Measurements from ENCODE around the gene SPACDR. TPM values are rescaled to one million over a fixed set of nuclear protein-coding genes. Genes with fewer than 3 reads are reported as not detected.

Gene SPACDR
- polyA plus RNA-seq, 1 donor from 2014 or later = not detected

- no peaks in the 10 kb centered on the region for H4K20me1 ChIP-seq (ENCODE audit: insufficient read depth)
- TF ChIP-seq MXI1 (conservative IDR thresholded peaks at IDR 0.05; ENCODE audit: poor library complexity, severe bottlenecking) (no peak), TAF1 (IDR thresholded peaks at IDR 0.05; ENCODE audit: low read depth) (no peak), EZH2 (IDR thresholded peaks at IDR 0.05; ENCODE audit: borderline replicate concordance, insufficient read depth, low read length, poor library complexity, severe bottlenecking) (no peak), SMC3 (conservative IDR thresholded peaks at IDR 0.05; ENCODE audit: poor library complexity) (no peak), POLR2AphosphoS5 (IDR thresholded peaks at IDR 0.05) (no peak), REST (IDR thresholded peaks at IDR 0.05; ENCODE audit: borderline replicate concordance) (no peak), EP300 (conservative IDR thresholded peaks at IDR 0.05; ENCODE audit: poor library complexity, severe bottlenecking) (no peak), RAD21 (conservative IDR thresholded peaks at IDR 0.05) (no peak)
- TF ChIP-seq, protein P1, sequence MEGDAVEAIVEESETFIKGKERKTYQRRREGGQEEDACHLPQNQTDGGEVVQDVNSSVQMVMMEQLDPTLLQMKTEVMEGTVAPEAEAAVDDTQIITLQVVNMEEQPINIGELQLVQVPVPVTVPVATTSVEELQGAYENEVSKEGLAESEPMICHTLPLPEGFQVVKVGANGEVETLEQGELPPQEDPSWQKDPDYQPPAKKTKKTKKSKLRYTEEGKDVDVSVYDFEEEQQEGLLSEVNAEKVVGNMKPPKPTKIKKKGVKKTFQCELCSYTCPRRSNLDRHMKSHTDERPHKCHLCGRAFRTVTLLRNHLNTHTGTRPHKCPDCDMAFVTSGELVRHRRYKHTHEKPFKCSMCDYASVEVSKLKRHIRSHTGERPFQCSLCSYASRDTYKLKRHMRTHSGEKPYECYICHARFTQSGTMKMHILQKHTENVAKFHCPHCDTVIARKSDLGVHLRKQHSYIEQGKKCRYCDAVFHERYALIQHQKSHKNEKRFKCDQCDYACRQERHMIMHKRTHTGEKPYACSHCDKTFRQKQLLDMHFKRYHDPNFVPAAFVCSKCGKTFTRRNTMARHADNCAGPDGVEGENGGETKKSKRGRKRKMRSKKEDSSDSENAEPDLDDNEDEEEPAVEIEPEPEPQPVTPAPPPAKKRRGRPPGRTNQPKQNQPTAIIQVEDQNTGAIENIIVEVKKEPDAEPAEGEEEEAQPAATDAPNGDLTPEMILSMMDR (IDR thresholded peaks at IDR 0.05; ENCODE audit: poor library complexity, severe bottlenecking) = no peak
- H3K36me3 ChIP-seq (ENCODE audit: insufficient read depth, low read length) = no peaks in the 10 kb centered on the region
- no peak overlapping the region for H3K9ac ChIP-seq (ENCODE audit: low read length)
- peaks cover 25% of the 10 kb centered on the region for H3K79me2 ChIP-seq (replicated peaks; ENCODE audit: insufficient read depth, low read length)
- H3K9me3 ChIP-seq (ENCODE audit: low read length) = no peaks in the 10 kb centered on the region
- H3K4me3 ChIP-seq (ENCODE audit: low read length) = no peak overlapping the region
- H3K4me2 ChIP-seq (ENCODE audit: low read length) = no peak overlapping the region
- H3K27ac ChIP-seq (ENCODE audit: low read length) = no peak overlapping the region
- H3K9me2 ChIP-seq (ENCODE audit: insufficient read depth, low read length) = no peaks in the 10 kb centered on the region
- no peaks in the 10 kb centered on the region for H3F3A ChIP-seq (ENCODE audit: insufficient read depth, low read length, poor library complexity, severe bottlenecking)
- H3K27me3 ChIP-seq (ENCODE audit: insufficient read depth, low read depth, low read length) = no peaks in the 10 kb centered on the region
- H2AFZ ChIP-seq (ENCODE audit: low read depth, low read length) = no peak overlapping the region
These were observed 30.3 kb downstream of the SPACDR start for GRCh38 chr7:100433592-100434296.

GRCh38 chr7:100433276-100433591 lies 30.8 kb downstream of the SPACDR start:
- no peaks in the 10 kb centered on the region for H4K20me1 ChIP-seq (ENCODE audit: insufficient read depth)
- no peaks in the 10 kb centered on the region for H3K9me2 ChIP-seq (ENCODE audit: insufficient read depth, low read length)
- no peak overlapping the region for H3K27ac ChIP-seq (ENCODE audit: low read length)
- H2AFZ ChIP-seq (ENCODE audit: low read depth, low read length) = no peak overlapping the region
- no peak overlapping the region for H3K4me2 ChIP-seq (ENCODE audit: low read length)
- TF ChIP-seq POLR2AphosphoS5 (IDR thresholded peaks at IDR 0.05) (no peak), TAF1 (IDR thresholded peaks at IDR 0.05; ENCODE audit: low read depth) (no peak), EP300 (conservative IDR thresholded peaks at IDR 0.05; ENCODE audit: poor library complexity, severe bottlenecking) (no peak), REST (IDR thresholded peaks at IDR 0.05; ENCODE audit: borderline replicate concordance) (no peak), EZH2 (IDR thresholded peaks at IDR 0.05; ENCODE audit: borderline replicate concordance, insufficient read depth, low read length, poor library complexity, severe bottlenecking) (no peak), RAD21 (conservative IDR thresholded peaks at IDR 0.05) (no peak), SMC3 (conservative IDR thresholded peaks at IDR 0.05; ENCODE audit: poor library complexity) (no peak), MXI1 (conservative IDR thresholded peaks at IDR 0.05; ENCODE audit: poor library complexity, severe bottlenecking) (no peak)
- TF ChIP-seq, protein P1 (IDR thresholded peaks at IDR 0.05; ENCODE audit: poor library complexity, severe bottlenecking) = no peak
- H3F3A ChIP-seq (ENCODE audit: insufficient read depth, low read length, poor library complexity, severe bottlenecking) = no peaks in the 10 kb centered on the region
- H3K36me3 ChIP-seq (ENCODE audit: insufficient read depth, low read length) = no peaks in the 10 kb centered on the region
- no peak overlapping the region for H3K9ac ChIP-seq (ENCODE audit: low read length)
- H3K9me3 ChIP-seq (ENCODE audit: low read length) = no peaks in the 10 kb centered on the region
- H3K4me3 ChIP-seq (ENCODE audit: low read length) = no peak overlapping the region
- H3K27me3 ChIP-seq (ENCODE audit: insufficient read depth, low read depth, low read length) = no peaks in the 10 kb centered on the region
- H3K79me2 ChIP-seq (replicated peaks; ENCODE audit: insufficient read depth, low read length) = peaks cover 25% of the 10 kb centered on the region

Measured in neural cell (in vitro differentiated cells).